ENCODE measurements around the gene VPS39.

DNA sequence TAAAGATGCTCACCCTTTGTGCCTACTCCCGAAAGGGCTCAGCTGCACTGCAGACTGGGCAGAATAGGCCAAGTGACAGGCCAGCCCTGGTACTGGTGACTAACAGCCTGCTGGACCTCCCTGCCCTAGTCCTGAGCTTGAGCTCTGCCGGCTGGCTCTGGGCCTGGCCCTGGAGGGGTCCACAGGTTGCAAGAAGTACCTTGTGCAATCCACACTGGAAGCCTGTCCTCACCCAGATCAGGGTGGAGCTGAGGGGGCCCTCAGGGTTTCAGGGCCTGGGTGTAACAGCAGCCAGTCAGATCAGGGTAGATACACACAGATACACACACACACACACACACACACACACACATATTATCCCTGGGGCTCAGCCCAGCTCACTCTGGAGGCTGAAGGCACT, 86.4 kb downstream of the VPS39 start:
- TF ChIP-seq, protein P1, sequence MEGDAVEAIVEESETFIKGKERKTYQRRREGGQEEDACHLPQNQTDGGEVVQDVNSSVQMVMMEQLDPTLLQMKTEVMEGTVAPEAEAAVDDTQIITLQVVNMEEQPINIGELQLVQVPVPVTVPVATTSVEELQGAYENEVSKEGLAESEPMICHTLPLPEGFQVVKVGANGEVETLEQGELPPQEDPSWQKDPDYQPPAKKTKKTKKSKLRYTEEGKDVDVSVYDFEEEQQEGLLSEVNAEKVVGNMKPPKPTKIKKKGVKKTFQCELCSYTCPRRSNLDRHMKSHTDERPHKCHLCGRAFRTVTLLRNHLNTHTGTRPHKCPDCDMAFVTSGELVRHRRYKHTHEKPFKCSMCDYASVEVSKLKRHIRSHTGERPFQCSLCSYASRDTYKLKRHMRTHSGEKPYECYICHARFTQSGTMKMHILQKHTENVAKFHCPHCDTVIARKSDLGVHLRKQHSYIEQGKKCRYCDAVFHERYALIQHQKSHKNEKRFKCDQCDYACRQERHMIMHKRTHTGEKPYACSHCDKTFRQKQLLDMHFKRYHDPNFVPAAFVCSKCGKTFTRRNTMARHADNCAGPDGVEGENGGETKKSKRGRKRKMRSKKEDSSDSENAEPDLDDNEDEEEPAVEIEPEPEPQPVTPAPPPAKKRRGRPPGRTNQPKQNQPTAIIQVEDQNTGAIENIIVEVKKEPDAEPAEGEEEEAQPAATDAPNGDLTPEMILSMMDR (IDR thresholded peaks at IDR 0.05): no peak
- no peak for TF ChIP-seq POLR2A (IDR thresholded peaks at IDR 0.05)
